Stomach (tissue), 9 donors: ENCODE data around the gene ANTXRL. TPM values are rescaled to one million over a fixed set of nuclear protein-coding genes. Genes with fewer than 3 reads are reported as not detected.
"Not testable (repeated sequence)": the region's sequence is repeated elsewhere in the genome, so short reads cannot be mapped to it uniquely, and the experiment has no call there.

Source experiments
- DNase-seq, 2 donors: peaks; one replicate each; pipeline versions ENCODE4 v3.0.0 to v3.0.0-alpha.2; 2013 to 2019
- H3K27ac ChIP-seq, 5 donors: fragments of 200-600 bp in 4 of 5; sonication (generic) in 4 of 5; one replicate each; pipeline ENCODE4 v1.5.1; 2013 to 2019; ENCODE audit warnings: mild to moderate bottlenecking in 1 of 5, moderate library complexity in 1 of 5
- H3K27me3 ChIP-seq, 3 donors: fragments of 200-600 bp; sonication (generic); one replicate each; pipeline ENCODE4 v1.5.1; 2017 to 2019; ENCODE audit warnings: mixed run types in 1 of 3
- H3K36me3 ChIP-seq, 4 donors: fragments of 200-600 bp; sonication (generic); 1 replicate in 3 of 4; 2 replicates in 1 of 4; pipeline ENCODE4 v1.5.1; 2016 to 2019
- H3K4me1 ChIP-seq, 4 donors: fragments of 200-600 bp; sonication (generic); one replicate each; pipeline ENCODE4 v1.5.1; 2016 to 2019
- H3K4me3 ChIP-seq, 4 donors: fragments of 200-600 bp; sonication (generic) in 3 of 4; one replicate each; pipeline ENCODE4 v1.5.1; 2016 to 2019; ENCODE audit warnings: mild to moderate bottlenecking in 1 of 4
- H3K9me3 ChIP-seq, 4 donors: fragments of 200-600 bp; sonication (generic); one replicate each; pipeline ENCODE4 v1.5.1; 2016 to 2019
- EP300 ChIP-seq: sonication (generic); formaldehyde crosslinking; IDR thresholded peaks from one replicate; pipeline ENCODE4 v1.6.1; 2017; ENCODE audit warnings: antibody characterized with exemption
- POLR2A ChIP-seq, 4 donors: fragments of 450-650 bp; IDR thresholded peaks; one replicate each; pipeline ENCODE4 v1.6.1; 2016; ENCODE audit warnings: antibody characterized with exemption in 4 of 4, control low read depth in 2 of 4, mild to moderate bottlenecking in 1 of 4, moderate library complexity in 1 of 4
- POLR2AphosphoS5 ChIP-seq, 3 donors: sonication (generic); formaldehyde crosslinking; IDR thresholded peaks; one replicate each; pipeline ENCODE4 v1.6.1; 2016; ENCODE audit warnings: antibody characterized with exemption in 3 of 3
- WGBS, 5 donors: extraction: QIAGEN DNeasy Blood & Tissue Kit in 3 of 5; methylation state at CpG; one replicate each; pipeline versions ENCODE4 v1.1.5 to v1.1.7; 2013 to 2018; 5-methylcytosine and 5-hydroxymethylcytosine counted together
- intact Hi-C: fragments of 100-400 bp; cut with DNase I; formaldehyde crosslinking; loops from one replicate; pipeline ENCODE4 v1.15.1; 2023; ENCODE audit warnings: low total_unique reads
- polyA plus RNA-seq, 3 donors: library from polyadenylated mRNA; stranded (reverse); fragments of 200-250 nt; gene quantifications; one replicate each; pipeline ENCODE4 v1.2.3, GENCODE V29; 2013
- total RNA-seq, 5 donors: library from RNA; depleted of rRNA; stranded (reverse); fragments of >200 nt; gene quantifications; one replicate each; pipeline versions ENCODE4 v1.1.0 to v1.2.3, GENCODE V29; 2014 to 2016
- TF ChIP-seq, protein P1 (sequence below), 7 experiments: fragments of 450-650 bp in 4 of 7; fragments of 200-600 bp in 3 of 7; sonication (generic) in 3 of 7; IDR thresholded peaks; one replicate each; pipeline ENCODE4 v1.5.1; 2016 to 2019; ENCODE audit warnings: antibody characterized with exemption in 7 of 7, control low read depth in 2 of 7, mild to moderate bottlenecking in 1 of 7
- donor health status: healthy with polysubstance abuse.
- donor health status: Bipolar disorder and iron deficiency.
- donor health status: healthy.

ANTXRL gene
- total and polyA plus RNA-seq, 8 donors = not detected

GRCh38 chr10:46267132-46267985 is 19.4 kb upstream of the ANTXRL start:
- Histone ChIP-seq H3K4me3 (no peak overlapping the region), H3K36me3 (no peaks in the 10 kb centered on the region), H3K4me1 (no peaks in the 10 kb centered on the region), H3K9me3 (no peaks in the 10 kb centered on the region), H3K27ac (no peak overlapping the region), H3K27me3 (no peaks in the 10 kb centered on the region)
- TF ChIP-seq, protein P1, sequence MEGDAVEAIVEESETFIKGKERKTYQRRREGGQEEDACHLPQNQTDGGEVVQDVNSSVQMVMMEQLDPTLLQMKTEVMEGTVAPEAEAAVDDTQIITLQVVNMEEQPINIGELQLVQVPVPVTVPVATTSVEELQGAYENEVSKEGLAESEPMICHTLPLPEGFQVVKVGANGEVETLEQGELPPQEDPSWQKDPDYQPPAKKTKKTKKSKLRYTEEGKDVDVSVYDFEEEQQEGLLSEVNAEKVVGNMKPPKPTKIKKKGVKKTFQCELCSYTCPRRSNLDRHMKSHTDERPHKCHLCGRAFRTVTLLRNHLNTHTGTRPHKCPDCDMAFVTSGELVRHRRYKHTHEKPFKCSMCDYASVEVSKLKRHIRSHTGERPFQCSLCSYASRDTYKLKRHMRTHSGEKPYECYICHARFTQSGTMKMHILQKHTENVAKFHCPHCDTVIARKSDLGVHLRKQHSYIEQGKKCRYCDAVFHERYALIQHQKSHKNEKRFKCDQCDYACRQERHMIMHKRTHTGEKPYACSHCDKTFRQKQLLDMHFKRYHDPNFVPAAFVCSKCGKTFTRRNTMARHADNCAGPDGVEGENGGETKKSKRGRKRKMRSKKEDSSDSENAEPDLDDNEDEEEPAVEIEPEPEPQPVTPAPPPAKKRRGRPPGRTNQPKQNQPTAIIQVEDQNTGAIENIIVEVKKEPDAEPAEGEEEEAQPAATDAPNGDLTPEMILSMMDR (IDR thresholded peaks at IDR 0.05) = no peak
- TF ChIP-seq POLR2AphosphoS5 (IDR thresholded peaks at IDR 0.05) (no peak), POLR2A (IDR thresholded peaks at IDR 0.05) (no peak), EP300 (no peak)
- intact Hi-C loops = no loop called here
- peak in 1 of 2 donors; percentile 9 for DNase-seq
- 72 to 86% (median 80%) methylated on average over 10 of the region's 10 CpGs for WGBS, 5 donors

DNA sequence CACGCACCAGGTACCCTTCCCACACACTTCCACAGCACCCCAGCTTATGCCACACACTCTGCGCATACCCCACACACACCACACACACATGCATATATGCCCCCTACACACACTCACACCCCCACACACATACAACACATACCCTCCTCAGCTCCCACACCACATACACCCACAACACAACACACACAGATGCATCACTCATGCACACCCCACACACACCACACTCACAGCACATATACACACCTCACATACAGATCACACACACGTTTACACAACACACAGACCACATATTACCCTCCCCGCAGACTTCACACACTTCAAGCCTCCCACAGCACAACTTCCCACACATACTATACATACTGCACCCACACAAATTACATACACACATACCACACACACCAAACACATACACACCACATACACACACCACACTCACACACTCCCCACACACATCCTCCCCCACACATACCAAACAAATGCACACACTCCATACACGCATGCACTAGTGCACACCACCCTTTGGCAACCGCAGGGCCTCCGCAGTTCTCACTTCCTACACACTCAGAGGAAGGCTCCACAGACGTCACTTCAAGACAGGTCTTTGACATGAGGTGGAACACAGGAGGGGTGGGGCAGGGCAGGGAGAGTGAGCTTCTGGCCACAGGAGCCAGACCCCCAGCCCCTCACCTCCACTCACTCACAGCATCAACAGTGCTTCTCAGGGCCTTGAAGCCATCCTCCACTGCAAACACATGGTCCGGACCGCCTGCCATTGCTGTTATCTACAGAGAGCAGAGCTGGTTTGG is 18.5 kb upstream of the ANTXRL start:
- Histone ChIP-seq H3K27me3 (no peaks in the 10 kb centered on the region), H3K36me3 (no peaks in the 10 kb centered on the region), H3K4me1 (no peaks in the 10 kb centered on the region), H3K9me3 (no peaks in the 10 kb centered on the region), H3K4me3 (peak overlapping the region in 1 of 4 donors; percentile 15), H3K27ac (peak overlapping the region in 3 of 5 donors; percentile 20 to 29 (median 27))
- peak; percentile 24 to 72 for DNase-seq
- intact Hi-C loops = no loop called here
- 57 to 93% (median 77%) methylated on average over 8 to 10 of the region's 10 CpGs for WGBS, 5 donors
- TF ChIP-seq POLR2A (IDR thresholded peaks at IDR 0.05) = no peak
- TF ChIP-seq, protein P1 (IDR thresholded peaks at IDR 0.05) = no peak
- TF ChIP-seq POLR2AphosphoS5 (IDR thresholded peaks at IDR 0.05) = no peak
- no peak for TF ChIP-seq EP300

- H3K4me3 ChIP-seq, H3K4me1 ChIP-seq, H3K27me3 ChIP-seq, H3K9me3 ChIP-seq, H3K36me3 ChIP-seq, intact Hi-C loops: not testable (repeated sequence)
- peak in 1 of 2 donors; percentile 7 for DNase-seq
- H3K27ac ChIP-seq = peak overlapping the region in 1 of 5 donors; percentile 20
- 71 to 88% (median 79%) methylated on average over 3 of the region's 3 CpGs for WGBS, 5 donors
These were observed 17.2 kb upstream of the ANTXRL start for GRCh38 chr10:46269554-46270053.

DNA sequence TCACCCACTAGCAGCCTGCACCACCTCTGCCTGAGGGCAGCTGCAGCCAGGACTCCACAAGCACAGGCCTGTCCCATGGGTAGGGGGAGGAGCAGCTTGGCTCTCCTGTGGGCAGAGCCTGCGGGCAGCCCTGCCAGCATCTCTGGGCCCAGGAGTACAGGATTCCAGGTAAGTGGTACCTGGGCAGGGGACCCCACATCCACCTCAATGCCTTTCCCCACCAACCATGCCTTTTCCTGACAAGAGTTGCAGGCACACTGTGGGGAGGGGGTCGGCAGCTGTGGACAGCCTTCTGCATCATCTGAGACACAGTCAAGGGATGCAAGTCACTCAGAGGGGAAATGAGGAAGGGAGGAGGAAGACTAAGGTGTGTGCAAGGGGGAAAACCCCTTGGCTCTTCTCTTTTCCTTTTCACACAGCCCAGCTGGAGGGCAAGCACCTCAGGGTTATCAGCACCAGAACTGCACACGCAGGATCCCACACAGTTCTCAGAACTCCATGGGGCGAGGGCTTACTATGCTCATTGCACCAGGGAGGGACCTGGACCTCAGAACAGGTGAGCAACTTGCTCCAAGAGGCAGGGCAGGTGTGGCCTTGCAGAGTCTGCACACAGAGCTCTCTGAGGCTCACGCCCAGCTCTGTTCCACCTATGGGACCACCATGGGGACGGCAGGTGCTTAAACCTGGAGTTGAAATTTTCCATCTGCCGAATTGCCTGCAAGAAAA is 16.5 kb upstream of the ANTXRL start:
- peak in 1 of 2 donors; percentile 8 for DNase-seq
- H3K27me3 ChIP-seq = no peaks in the 10 kb centered on the region
- TF ChIP-seq POLR2A (IDR thresholded peaks at IDR 0.05) (no peak), EP300 (no peak), POLR2AphosphoS5 (IDR thresholded peaks at IDR 0.05) (no peak)
- TF ChIP-seq, protein P1 (IDR thresholded peaks at IDR 0.05) = no peak
- H3K36me3 ChIP-seq = no peaks in the 10 kb centered on the region
- H3K27ac ChIP-seq = no peak overlapping the region
- no peaks in the 10 kb centered on the region for H3K9me3 ChIP-seq
- 76 to 84% (median 77%) methylated on average over 6 to 7 of the region's 7 CpGs for WGBS, 5 donors
- H3K4me3 ChIP-seq = no peak overlapping the region
- H3K4me1 ChIP-seq = no peaks in the 10 kb centered on the region
- intact Hi-C loops = no loop called here

- H3K27ac ChIP-seq, H3K27me3 ChIP-seq, DNase-seq, intact Hi-C loops, H3K4me3 ChIP-seq, H3K36me3 ChIP-seq, H3K9me3 ChIP-seq, H3K4me1 ChIP-seq: not testable (repeated sequence)
- WGBS, 5 donors = 90 to 95% (median 94%) methylated on average over 7 of the region's 7 CpGs
These were observed 15.8 kb upstream of the ANTXRL start for GRCh38 chr10:46270963-46271530.

DNA sequence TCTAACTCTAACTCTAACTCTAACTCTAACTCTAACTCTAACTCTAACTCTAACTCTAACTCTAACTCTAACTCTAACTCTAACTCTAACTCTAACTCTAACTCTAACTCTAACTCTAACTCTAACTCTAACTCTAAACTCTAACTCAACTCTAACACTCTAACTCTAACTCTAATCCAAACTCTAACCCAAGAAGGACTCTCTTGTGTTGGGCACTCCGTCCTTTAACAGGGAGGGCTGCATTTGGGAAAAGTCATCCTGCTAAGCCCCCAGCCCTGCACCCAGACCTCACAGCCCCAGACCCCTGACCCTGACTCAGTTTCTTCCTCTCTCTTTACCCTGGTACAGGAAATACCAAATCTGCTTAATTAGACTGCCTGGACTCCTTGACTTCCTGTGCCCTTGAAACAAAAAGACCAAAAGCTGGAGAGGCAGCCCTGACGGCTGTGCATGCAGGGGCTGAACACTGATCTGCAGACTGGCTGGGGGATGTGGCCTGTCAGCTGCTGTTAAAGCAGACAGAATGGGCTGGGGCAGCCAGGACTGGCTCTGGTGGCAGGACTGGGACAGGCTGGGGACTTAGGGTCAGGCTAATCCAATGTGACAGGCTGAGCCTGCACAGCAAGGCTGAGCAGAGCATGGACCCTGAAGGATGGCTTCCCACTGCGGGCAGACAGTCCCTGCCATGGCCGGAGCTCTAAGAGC is 14.8 kb upstream of the ANTXRL start:
- H3K36me3 ChIP-seq, H3K4me3 ChIP-seq, H3K27ac ChIP-seq, H3K9me3 ChIP-seq, H3K27me3 ChIP-seq, intact Hi-C loops, H3K4me1 ChIP-seq: not testable (repeated sequence)
- peak in 1 of 2 donors; percentile 18 for DNase-seq
- WGBS, 5 donors = 44 to 97% (median 84%) methylated on average over 4 of the region's 4 CpGs
